Thyroid gland (tissue), 4 donors: ENCODE measurements around the gene IL18RAP. TPM values are rescaled to one million over a fixed set of nuclear protein-coding genes. Genes with fewer than 3 reads are reported as not detected.

Experiments used
- DNase-seq, 2 donors: peaks; one replicate each; pipeline ENCODE4 v3.0.0-alpha.2; 2019
- H3K27ac ChIP-seq, 3 donors: fragments of 200-600 bp; sonication (generic); 1 replicate in 2 of 3; 2 replicates in 1 of 3; pipeline ENCODE4 v1.5.1; 2016 to 2019; ENCODE audit warnings: mild to moderate bottlenecking in 1 of 3, moderate library complexity in 1 of 3
- H3K27me3 ChIP-seq: fragments of 200-600 bp; sonication (generic); one replicate; pipeline ENCODE4 v1.5.1; 2019
- H3K36me3 ChIP-seq, 2 donors: fragments of 200-600 bp; sonication (generic); one replicate each; pipeline ENCODE4 v1.5.1; 2016 to 2019
- H3K4me1 ChIP-seq, 2 donors: fragments of 200-600 bp; sonication (generic); one replicate each; pipeline ENCODE4 v1.5.1; 2017 to 2019
- H3K4me3 ChIP-seq, 3 donors: fragments of 200-600 bp; sonication (generic); replicated peaks in 1 of 3; 1 replicate in 2 of 3; 2 replicates in 1 of 3; pipeline ENCODE4 v1.5.1; 2016; ENCODE audit warnings: mild to moderate bottlenecking in 1 of 3
- H3K9me3 ChIP-seq: fragments of 200-600 bp; sonication (generic); one replicate; pipeline ENCODE4 v1.5.1; 2017
- POLR2A ChIP-seq, 2 donors: fragments of 450-650 bp; IDR thresholded peaks; one replicate each; pipeline ENCODE4 v1.6.1; 2017; ENCODE audit warnings: antibody characterized with exemption in 2 of 2, mild to moderate bottlenecking in 2 of 2, moderate library complexity in 1 of 2
- WGBS, 2 donors: methylation state at CpG; one replicate each; pipeline ENCODE4 v1.1.5; 2017; 5-methylcytosine and 5-hydroxymethylcytosine counted together
- intact Hi-C: fragments of 100-400 bp; cut with DNase I; formaldehyde crosslinking; loops from one replicate; pipeline ENCODE4 v1.15.1; 2023
- total RNA-seq, 4 donors: library from RNA; depleted of rRNA; stranded (reverse); fragments of >200 nt; gene quantifications; one replicate each; pipeline ENCODE4 v1.2.3, GENCODE V29; 2016
- TF ChIP-seq, protein P1 (sequence below), 6 experiments: fragments of 200-600 bp in 3 of 6; fragments of 450-650 bp in 3 of 6; sonication (generic) in 3 of 6; IDR thresholded peaks; one replicate each; pipeline ENCODE4 v1.5.1; 2016 to 2019; ENCODE audit warnings: antibody characterized with exemption in 6 of 6, mild to moderate bottlenecking in 2 of 6, inconsistent platforms in 1 of 6, moderate library complexity in 1 of 6

Gene IL18RAP
- total RNA-seq, 4 donors from 2014 or later = 1.6 to 3.1 (median 2.8) TPM

DNA sequence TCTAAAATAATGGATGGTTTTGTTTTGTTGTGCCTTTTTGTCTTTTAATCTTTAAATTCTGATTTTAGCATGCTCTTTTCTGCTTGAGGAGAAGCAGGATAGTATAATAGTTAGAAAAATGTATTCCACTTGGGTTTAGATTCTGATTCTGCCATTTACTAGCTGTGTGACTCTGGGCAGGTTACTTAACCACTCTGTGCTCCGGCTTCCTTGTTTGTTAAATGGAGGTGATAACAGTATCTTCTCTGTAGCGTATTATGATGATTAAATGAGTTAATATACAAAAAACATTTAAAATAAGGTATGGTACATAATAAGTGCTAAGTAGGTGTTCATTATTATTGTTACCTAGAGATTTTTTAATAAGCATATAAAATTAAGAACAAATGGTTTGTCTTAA, 26.9 kb upstream of the IL18RAP start:
- Histone ChIP-seq H3K9me3 (no peaks in the 10 kb centered on the region), H3K4me3 (no peak overlapping the region), H3K27me3 (no peaks in the 10 kb centered on the region), H3K4me1 (no peaks in the 10 kb centered on the region), H3K27ac (no peak overlapping the region), H3K36me3 (no peaks in the 10 kb centered on the region)
- no peak for DNase-seq
- WGBS, 2 donors = 48 to 72% methylated on average over 2 of the region's 2 CpGs
- intact Hi-C loops = no loop called here
- TF ChIP-seq POLR2A (IDR thresholded peaks at IDR 0.05) = no peak
- TF ChIP-seq, protein P1, sequence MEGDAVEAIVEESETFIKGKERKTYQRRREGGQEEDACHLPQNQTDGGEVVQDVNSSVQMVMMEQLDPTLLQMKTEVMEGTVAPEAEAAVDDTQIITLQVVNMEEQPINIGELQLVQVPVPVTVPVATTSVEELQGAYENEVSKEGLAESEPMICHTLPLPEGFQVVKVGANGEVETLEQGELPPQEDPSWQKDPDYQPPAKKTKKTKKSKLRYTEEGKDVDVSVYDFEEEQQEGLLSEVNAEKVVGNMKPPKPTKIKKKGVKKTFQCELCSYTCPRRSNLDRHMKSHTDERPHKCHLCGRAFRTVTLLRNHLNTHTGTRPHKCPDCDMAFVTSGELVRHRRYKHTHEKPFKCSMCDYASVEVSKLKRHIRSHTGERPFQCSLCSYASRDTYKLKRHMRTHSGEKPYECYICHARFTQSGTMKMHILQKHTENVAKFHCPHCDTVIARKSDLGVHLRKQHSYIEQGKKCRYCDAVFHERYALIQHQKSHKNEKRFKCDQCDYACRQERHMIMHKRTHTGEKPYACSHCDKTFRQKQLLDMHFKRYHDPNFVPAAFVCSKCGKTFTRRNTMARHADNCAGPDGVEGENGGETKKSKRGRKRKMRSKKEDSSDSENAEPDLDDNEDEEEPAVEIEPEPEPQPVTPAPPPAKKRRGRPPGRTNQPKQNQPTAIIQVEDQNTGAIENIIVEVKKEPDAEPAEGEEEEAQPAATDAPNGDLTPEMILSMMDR (IDR thresholded peaks at IDR 0.05) = no peak

DNA sequence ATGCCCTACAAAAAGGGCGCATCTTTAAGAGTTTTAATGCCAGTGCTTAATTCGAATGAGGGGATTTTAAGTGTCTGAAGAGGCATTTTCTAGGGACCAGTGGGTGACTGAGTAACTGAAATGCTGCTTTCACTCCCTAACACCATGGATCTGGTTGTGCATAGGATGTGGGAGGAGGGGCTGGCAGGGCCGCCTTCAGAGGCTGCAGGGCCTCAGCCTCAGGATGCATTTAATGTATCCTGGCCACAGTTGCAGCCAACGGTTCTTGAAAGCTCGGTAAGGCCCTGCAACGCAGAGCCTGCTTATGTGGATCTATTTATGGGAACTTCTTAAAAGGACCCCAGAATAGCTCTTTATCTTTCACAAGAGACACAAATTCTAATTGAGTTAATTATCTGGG, 25.8 kb upstream of the IL18RAP start:
- Histone ChIP-seq H3K4me3 (no peak overlapping the region), H3K36me3 (no peaks in the 10 kb centered on the region), H3K27ac (no peak overlapping the region), H3K4me1 (no peaks in the 10 kb centered on the region), H3K27me3 (no peaks in the 10 kb centered on the region), H3K9me3 (no peaks in the 10 kb centered on the region)
- intact Hi-C loops = no loop called here
- 85 to 88% methylated on average over 6 of the region's 6 CpGs for WGBS, 2 donors
- TF ChIP-seq POLR2A (IDR thresholded peaks at IDR 0.05) = no peak
- TF ChIP-seq, protein P1 (IDR thresholded peaks at IDR 0.05) = no peak
- DNase-seq = no peak

DNA sequence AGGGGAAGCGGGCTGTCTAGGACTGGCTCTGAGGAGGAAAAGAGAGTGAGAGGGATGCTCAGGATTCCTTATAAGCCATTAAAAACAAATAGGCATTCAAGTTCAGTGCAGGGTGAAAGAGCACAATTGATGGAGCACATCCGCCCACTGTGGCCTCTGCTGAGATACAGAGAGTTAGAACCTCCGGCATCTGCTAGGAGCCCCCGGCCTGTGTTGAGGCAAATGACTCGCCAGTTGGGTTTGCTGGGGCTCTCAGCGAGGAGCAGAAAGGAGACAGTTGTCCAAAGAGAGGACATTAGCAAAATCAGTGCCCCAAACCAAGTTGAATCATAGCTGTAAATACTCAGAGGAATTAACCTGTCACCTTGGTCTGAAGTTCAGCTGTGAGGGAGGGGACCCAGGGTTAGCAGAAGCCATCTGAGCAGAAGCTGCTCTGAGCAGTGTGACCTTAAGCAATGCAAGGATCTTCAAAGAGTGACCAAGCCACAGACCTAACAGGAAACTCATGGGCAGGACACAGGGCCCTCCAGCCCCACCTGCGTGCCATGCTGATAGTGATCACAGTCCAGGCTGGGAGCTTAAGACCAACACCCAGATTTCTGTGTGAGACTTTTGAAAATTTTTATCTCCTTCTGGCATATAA, 23.3 kb upstream of the IL18RAP start:
- Histone ChIP-seq H3K9me3 (no peaks in the 10 kb centered on the region), H3K4me1 (no peaks in the 10 kb centered on the region), H3K36me3 (no peaks in the 10 kb centered on the region), H3K27ac (no peak overlapping the region), H3K4me3 (no peak overlapping the region), H3K27me3 (no peaks in the 10 kb centered on the region)
- DNase-seq = no peak
- no peak for TF ChIP-seq POLR2A (IDR thresholded peaks at IDR 0.05)
- TF ChIP-seq, protein P1 (IDR thresholded peaks at IDR 0.05) = no peak
- intact Hi-C loops = no loop called here
- 81 to 83% methylated on average over 7 of the region's 7 CpGs for WGBS, 2 donors

DNA sequence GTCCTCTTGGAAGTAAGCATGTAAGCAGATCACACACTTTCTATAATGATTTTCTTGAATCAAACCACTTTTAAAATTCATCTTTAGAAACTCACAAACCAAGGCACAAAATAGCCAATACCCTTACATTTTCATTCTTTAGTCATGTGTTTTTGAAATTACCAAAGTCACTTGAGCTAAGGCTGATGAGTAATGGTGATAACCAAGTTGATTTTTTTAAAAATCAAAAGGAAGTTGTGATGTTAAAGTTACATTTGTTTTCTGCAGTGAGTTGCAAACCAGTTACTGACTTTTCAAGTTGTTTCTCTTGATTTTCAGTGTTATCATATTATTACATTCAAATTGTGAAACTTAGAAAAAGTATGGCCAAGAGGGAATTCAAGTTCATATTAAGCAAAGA, 21.5 kb upstream of the IL18RAP start:
- TF ChIP-seq, protein P1 (IDR thresholded peaks at IDR 0.05) = no peak
- no peak for TF ChIP-seq POLR2A (IDR thresholded peaks at IDR 0.05)
- Histone ChIP-seq H3K27me3 (no peaks in the 10 kb centered on the region), H3K36me3 (no peaks in the 10 kb centered on the region), H3K27ac (no peak overlapping the region), H3K9me3 (no peaks in the 10 kb centered on the region), H3K4me3 (no peak overlapping the region), H3K4me1 (no peaks in the 10 kb centered on the region)
- intact Hi-C loops = no loop called here
- no peak for DNase-seq

DNA sequence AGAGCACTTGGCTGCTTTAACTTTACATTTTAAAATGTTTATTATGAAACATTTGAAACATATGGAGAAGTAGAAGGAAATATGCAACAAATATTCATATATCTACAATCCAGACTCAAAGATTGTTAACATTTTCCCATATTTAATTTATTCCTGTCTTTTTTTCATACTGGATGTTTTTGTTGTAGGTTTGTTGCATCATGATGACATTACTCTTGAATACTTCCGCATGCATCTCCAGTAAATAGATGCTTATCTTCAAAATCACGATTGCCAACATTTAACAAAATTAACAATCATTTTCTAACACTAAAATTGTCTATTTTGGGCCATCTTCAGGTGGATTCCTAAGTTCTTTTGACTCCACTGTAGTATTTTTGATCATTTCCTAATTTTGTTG, 21.1 kb upstream of the IL18RAP start:
- 93 to 96% methylated on average over 2 of the region's 2 CpGs for WGBS, 2 donors
- Histone ChIP-seq H3K9me3 (no peaks in the 10 kb centered on the region), H3K4me3 (no peak overlapping the region), H3K27ac (no peak overlapping the region), H3K27me3 (no peaks in the 10 kb centered on the region), H3K4me1 (no peaks in the 10 kb centered on the region), H3K36me3 (no peaks in the 10 kb centered on the region)
- TF ChIP-seq, protein P1 (IDR thresholded peaks at IDR 0.05) = no peak
- TF ChIP-seq POLR2A (IDR thresholded peaks at IDR 0.05) = no peak
- intact Hi-C loops = no loop called here
- no peak for DNase-seq
